HG03342 (cell line): ENCODE results near the gene MEAF6.

Experiments
- ATAC-seq: cut with Tn5 transposase; IDR thresholded peaks from one replicate; pipeline ENCODE4 v1.9.1; 2021; ENCODE audit warnings: mild to moderate bottlenecking, moderate library complexity; ENCODE audit not compliant: unreplicated experiment

MEAF6 gene

GRCh38 chr1:37474697-37475379 lies 39.7 kb downstream of the MEAF6 start:
- no peak for ATAC-seq

GRCh38 chr1:37474046-37474696 lies 40.4 kb downstream of the MEAF6 start, which contains the start of gene ZC3H12A:
Gene ZC3H12A (plus strand): TSS chr1:37474580. CDS start chr1:37475497, 917 bp downstream.
- ATAC-seq = peak; percentile 54

GRCh38 chr1:37473431-37474045 lies 41.0 kb downstream of the MEAF6 start:
- ATAC-seq = no peak

GRCh38 chr1:37472994-37473393 lies 41.6 kb downstream of the MEAF6 start:
- no peak for ATAC-seq

GRCh38 chr1:37472281-37472680 lies 42.3 kb downstream of the MEAF6 start:
- ATAC-seq = no peak

- no peak for ATAC-seq
Observed at GRCh38 chr1:37471345-37472231, 43.0 kb downstream of the MEAF6 start.

- no peak for ATAC-seq
Observed at GRCh38 chr1:37469386-37469785, 45.2 kb downstream of the MEAF6 start.

- no peak for ATAC-seq
Observed at GRCh38 chr1:37468037-37468436, 46.5 kb downstream of the MEAF6 start.

GRCh38 chr1:37465593-37466517 lies 48.7 kb downstream of the MEAF6 start:
- ATAC-seq = no peak

GRCh38 chr1:37464443-37464842 lies 50.1 kb downstream of the MEAF6 start:
- ATAC-seq = no peak

GRCh38 chr1:37461698-37462436 lies 52.7 kb downstream of the MEAF6 start:
- ATAC-seq = no peak

- ATAC-seq = no peak
Observed at GRCh38 chr1:37458551-37458950, 56.0 kb downstream of the MEAF6 start.

- no peak for ATAC-seq
Observed at GRCh38 chr1:37456614-37457013, 58.0 kb downstream of the MEAF6 start.

GRCh38 chr1:37455516-37455915 lies 59.0 kb downstream of the MEAF6 start:
- ATAC-seq = no peak

- no peak for ATAC-seq
Observed at GRCh38 chr1:37453647-37454046, 60.9 kb downstream of the MEAF6 start.

GRCh38 chr1:37452416-37452815 lies 62.1 kb downstream of the MEAF6 start:
- no peak for ATAC-seq

GRCh38 chr1:37449936-37450335 lies 64.6 kb downstream of the MEAF6 start:
- no peak for ATAC-seq

- no peak for ATAC-seq
Observed at GRCh38 chr1:37448691-37449417, 65.7 kb downstream of the MEAF6 start.

- no peak for ATAC-seq
Observed at GRCh38 chr1:37448185-37448584, 66.4 kb downstream of the MEAF6 start.
